ENCODE results near the gene KMT2C.

DNA sequence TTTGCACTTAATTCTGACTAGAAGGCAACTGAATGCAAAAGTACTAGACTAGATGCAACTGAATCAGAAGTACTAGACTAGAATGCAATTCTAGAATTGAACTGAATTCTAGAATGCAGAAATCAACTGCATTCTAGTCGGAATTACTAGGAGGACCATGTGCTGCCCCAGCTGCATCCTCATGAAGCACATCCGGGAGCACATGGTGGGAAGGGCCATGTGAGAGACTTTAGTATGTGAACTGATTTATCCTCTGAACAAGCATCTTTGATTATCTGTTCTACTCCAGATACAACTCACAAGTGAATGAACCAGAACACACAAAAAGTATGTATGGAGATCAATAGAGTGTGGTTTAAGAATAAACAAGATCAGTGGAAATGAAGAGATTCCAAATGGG lies 295.2 kb downstream of the KMT2C start:
- TF ChIP-seq, protein P1, sequence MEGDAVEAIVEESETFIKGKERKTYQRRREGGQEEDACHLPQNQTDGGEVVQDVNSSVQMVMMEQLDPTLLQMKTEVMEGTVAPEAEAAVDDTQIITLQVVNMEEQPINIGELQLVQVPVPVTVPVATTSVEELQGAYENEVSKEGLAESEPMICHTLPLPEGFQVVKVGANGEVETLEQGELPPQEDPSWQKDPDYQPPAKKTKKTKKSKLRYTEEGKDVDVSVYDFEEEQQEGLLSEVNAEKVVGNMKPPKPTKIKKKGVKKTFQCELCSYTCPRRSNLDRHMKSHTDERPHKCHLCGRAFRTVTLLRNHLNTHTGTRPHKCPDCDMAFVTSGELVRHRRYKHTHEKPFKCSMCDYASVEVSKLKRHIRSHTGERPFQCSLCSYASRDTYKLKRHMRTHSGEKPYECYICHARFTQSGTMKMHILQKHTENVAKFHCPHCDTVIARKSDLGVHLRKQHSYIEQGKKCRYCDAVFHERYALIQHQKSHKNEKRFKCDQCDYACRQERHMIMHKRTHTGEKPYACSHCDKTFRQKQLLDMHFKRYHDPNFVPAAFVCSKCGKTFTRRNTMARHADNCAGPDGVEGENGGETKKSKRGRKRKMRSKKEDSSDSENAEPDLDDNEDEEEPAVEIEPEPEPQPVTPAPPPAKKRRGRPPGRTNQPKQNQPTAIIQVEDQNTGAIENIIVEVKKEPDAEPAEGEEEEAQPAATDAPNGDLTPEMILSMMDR (IDR thresholded peaks at IDR 0.05) = no peak
- TF ChIP-seq ZFX (IDR thresholded peaks at IDR 0.05; ENCODE audit: borderline replicate concordance) = no peak
